ENCODE data around the gene ZNF618. TPM values are rescaled to one million over a fixed set of nuclear protein-coding genes. Genes with fewer than 3 reads are reported as not detected.

Gene ZNF618
- total RNA-seq, 2 donors from 2014 or later: 1.4 to 3.0 TPM

DNA sequence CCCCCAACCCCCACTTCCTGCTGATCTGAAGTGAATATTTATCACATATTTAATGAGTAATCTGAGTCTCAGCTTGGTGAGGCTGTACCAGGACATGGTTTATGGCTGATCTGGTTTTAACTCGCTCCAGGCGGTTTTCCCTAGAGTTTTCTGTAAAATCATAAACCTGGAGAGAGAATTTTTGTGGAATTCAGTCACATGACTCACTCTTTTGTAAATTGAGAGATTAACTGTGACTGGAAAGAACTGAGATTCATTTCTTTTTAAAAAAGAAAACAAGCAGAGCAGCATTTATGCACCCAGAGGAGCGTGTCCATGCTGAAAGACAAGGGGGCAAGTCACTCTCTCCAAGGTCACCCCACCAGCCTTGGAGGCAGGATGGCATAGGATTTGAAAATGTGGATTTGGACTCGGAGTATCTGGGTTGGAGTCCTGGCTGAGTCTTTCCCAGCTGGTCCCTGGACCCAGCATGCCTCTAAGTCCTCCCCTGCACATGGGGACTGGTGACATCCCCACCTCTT, 81.8 kb downstream of the ZNF618 start:
- Histone ChIP-seq H3K4me1 (no peaks in the 10 kb centered on the region), H3K27me3 (no peaks in the 10 kb centered on the region), H3K36me3 (no peaks in the 10 kb centered on the region), H3K4me3 (no peak overlapping the region), H3K9me3 (no peaks in the 10 kb centered on the region), H3K27ac (no peak overlapping the region)
- no peak for DNase-seq (ENCODE audit: low spot score)
- TF ChIP-seq, protein P1, sequence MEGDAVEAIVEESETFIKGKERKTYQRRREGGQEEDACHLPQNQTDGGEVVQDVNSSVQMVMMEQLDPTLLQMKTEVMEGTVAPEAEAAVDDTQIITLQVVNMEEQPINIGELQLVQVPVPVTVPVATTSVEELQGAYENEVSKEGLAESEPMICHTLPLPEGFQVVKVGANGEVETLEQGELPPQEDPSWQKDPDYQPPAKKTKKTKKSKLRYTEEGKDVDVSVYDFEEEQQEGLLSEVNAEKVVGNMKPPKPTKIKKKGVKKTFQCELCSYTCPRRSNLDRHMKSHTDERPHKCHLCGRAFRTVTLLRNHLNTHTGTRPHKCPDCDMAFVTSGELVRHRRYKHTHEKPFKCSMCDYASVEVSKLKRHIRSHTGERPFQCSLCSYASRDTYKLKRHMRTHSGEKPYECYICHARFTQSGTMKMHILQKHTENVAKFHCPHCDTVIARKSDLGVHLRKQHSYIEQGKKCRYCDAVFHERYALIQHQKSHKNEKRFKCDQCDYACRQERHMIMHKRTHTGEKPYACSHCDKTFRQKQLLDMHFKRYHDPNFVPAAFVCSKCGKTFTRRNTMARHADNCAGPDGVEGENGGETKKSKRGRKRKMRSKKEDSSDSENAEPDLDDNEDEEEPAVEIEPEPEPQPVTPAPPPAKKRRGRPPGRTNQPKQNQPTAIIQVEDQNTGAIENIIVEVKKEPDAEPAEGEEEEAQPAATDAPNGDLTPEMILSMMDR (IDR thresholded peaks at IDR 0.05): no peak

GRCh38 chr9:113958556-113958955, 82.4 kb downstream of the ZNF618 start:
- TF ChIP-seq, protein P1 (IDR thresholded peaks at IDR 0.05): no peak
- H3K4me1 ChIP-seq: no peaks in the 10 kb centered on the region

DNA sequence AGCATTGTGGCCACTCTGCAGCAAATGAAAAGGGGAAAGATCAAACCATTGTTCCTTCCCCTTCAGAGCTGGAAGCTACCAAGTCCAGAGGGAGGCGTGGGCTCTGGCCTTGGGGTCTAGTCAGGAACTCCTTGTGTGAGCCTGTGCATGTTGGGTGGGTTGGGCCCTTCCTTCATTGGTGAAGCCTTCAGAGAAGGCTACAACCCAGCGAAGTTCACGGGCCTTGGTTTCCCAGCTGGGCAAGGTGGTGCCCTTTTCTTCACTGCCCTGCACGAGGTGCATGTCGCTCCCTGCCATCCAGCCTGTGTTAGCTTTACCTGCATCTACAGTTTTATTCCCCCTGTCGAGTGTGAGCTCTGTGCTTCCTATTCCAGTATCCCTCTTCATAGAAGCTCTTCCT, 84.7 kb downstream of the ZNF618 start:
- TF ChIP-seq, protein P1 (IDR thresholded peaks at IDR 0.05): no peak
- no peaks in the 10 kb centered on the region for H3K9me3 ChIP-seq
- H3K27ac ChIP-seq: no peak overlapping the region
- H3K4me1 ChIP-seq: no peaks in the 10 kb centered on the region
- no peaks in the 10 kb centered on the region for H3K36me3 ChIP-seq
- no peak for DNase-seq (ENCODE audit: low spot score)
- H3K27me3 ChIP-seq: no peaks in the 10 kb centered on the region
- no peak overlapping the region for H3K4me3 ChIP-seq

More at GRCh38 chr9:113958556-113958955, 82.4 kb downstream of the ZNF618 start:
- Histone ChIP-seq H3K27ac (no peak overlapping the region), H3K9me3 (no peaks in the 10 kb centered on the region), H3K27me3 (no peaks in the 10 kb centered on the region), H3K4me3 (no peak overlapping the region), H3K36me3 (no peaks in the 10 kb centered on the region)
- DNase-seq (ENCODE audit: low spot score): no peak

- no peaks in the 10 kb centered on the region for H3K4me1 ChIP-seq
Measured at GRCh38 chr9:113962396-113962795, 86.3 kb downstream of the ZNF618 start.

DNA sequence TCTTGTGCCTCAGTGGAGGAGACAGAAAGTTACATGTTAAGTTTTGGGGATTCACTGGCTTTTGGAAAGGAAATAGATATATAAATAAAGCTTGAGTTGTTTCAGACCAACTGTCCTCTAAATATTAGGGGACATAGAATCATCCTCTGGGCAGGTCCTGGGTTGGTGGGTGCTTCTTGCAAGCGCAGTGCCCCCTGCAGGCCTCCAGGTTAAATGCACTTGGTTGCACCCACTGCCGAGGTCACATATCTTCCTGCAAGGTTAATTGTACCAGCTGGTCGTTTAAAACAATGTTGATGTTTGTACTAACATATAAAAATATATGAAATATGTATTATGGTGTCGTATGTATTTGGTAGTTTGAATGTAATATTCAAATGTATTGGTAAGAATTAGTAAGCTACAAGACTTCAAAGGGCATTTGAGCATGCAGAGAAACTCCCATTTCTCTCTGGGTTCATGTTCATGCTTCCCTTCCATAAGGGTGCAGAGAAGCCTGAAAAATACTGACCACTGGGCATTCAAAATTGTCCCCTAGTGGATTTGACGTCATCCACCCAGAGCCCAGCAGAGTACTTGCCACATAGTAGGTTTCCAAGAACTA, 87.0 kb downstream of the ZNF618 start:
- Histone ChIP-seq H3K27me3 (no peaks in the 10 kb centered on the region), H3K9me3 (no peaks in the 10 kb centered on the region), H3K27ac (no peak overlapping the region), H3K36me3 (no peaks in the 10 kb centered on the region), H3K4me3 (no peak overlapping the region), H3K4me1 (no peaks in the 10 kb centered on the region)
- TF ChIP-seq, protein P1 (IDR thresholded peaks at IDR 0.05): peak; percentile 42 to 60
- peak; percentile 64 for DNase-seq (ENCODE audit: low spot score)

More at GRCh38 chr9:113962396-113962795, 86.3 kb downstream of the ZNF618 start:
- H3K4me3 ChIP-seq: no peak overlapping the region
- H3K27ac ChIP-seq: no peak overlapping the region
- TF ChIP-seq, protein P1 (IDR thresholded peaks at IDR 0.05): no peak
- no peaks in the 10 kb centered on the region for H3K27me3 ChIP-seq
- no peaks in the 10 kb centered on the region for H3K36me3 ChIP-seq
- no peaks in the 10 kb centered on the region for H3K9me3 ChIP-seq
- no peak for DNase-seq (ENCODE audit: low spot score)
